GM18526 (cell line): ENCODE data around the gene PIM3.

Experiments used
- POLR2A ChIP-seq: IDR thresholded peaks from 3 replicates; pipeline ENCODE4 v1.6.1; 2011; ENCODE audit not compliant: insufficient read length; ENCODE audit errors: extremely low read depth

The PIM3 gene

DNA sequence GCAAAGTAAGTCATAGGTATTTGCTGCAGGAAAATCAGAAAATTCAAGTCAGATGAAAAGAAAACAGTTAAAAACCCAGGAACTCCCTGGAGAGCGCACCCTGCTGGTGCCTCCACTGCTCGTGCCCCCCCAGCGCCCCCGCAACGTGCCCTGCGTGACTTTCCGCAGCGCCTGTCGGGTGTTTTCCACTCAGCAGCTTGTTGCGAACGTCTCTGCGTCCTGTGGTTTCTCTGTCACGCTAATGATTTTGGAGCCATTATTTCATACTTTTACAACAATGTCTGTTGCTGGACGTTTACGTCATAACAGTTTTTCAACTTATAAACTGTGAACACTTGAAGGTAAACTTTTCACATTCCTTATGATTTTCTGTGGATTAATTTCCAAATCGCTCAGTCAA lies 37.1 kb upstream of the PIM3 start:
- TF ChIP-seq POLR2A: no peak

DNA sequence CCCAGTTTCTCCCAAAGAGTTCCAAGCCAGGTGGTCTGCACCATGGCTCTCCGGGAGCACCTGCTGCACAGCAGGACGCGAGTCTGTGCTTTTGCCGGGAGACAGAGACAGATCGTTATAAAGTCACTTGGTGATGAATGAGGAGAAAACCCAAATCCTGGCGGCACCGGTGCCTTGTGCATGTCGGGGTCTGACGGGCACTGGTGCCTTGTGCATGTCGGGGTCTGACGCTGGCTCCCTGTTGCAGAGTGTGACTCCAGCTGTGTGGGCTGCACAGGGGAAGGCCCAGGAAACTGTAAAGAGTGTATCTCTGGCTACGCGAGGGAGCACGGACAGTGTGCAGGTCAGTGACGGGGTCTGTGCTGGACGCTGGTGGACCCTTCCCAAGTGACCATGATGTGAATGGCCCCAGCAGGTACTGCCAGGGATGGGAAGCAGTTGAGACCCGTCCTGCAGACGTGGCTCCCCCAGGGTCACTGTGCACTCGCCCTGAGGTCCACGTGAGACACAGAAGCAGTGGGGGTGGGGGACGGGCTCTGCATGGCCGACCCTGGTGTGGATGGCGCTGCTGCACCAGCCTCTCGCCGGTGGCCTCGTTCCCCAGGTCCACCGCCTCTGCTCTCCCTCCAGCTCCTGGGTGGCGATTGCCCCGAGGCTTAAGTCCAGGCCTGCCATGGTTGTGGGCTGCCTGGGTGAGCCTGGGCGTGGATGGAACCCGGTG lies 36.3 kb upstream of the PIM3 start:
- no peak for TF ChIP-seq POLR2A

DNA sequence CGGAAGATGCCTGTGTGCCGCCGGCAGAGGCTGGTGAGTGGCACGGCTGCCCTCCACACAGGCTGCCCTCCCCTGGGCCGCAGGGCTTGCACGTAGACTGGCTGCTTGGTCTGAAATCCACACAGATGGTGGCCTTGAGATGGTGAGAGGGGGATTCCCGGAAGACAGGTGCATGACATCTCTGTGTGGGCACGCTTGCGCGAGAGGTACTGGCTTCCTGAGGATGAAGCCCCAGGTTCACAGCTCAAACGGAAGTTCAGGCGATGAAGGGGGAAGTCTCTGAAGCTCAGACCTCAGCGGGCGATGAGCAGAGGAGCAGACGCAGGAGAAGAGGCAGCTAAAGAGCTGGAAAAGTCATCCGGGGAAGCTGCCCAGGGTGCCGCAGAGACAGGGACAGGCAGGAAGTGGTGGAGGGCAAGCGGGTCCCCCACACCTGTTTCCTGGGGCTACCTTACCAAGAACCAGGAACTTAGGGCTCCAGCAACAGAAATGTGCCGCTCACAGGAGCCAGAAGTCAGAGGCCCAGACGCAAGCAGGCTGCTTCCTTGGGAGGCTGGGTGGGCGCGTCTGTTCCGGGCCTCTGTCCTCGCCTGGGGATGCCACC lies 34.9 kb upstream of the PIM3 start:
- TF ChIP-seq POLR2A: peak; percentile 63

DNA sequence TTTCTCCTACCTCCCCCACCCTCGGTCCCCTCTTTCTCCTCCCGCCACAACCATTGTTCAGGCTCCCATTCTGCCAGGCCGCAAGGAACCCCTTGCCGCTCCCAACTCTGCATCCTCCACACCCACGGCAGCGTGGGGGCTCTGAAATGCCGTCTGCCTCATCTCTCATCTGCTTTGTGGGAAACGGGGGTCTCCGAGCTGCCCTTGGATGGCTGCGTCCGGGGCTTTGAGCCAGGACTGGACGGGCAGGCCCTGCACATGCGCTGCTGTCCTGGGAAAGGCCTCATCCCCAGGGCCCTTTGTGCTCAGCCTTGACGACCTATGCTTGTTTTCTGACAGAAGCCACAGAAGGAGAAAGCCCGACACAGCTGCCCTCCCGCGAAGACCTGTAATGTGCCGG lies 33.7 kb upstream of the PIM3 start:
- TF ChIP-seq POLR2A: no peak

DNA sequence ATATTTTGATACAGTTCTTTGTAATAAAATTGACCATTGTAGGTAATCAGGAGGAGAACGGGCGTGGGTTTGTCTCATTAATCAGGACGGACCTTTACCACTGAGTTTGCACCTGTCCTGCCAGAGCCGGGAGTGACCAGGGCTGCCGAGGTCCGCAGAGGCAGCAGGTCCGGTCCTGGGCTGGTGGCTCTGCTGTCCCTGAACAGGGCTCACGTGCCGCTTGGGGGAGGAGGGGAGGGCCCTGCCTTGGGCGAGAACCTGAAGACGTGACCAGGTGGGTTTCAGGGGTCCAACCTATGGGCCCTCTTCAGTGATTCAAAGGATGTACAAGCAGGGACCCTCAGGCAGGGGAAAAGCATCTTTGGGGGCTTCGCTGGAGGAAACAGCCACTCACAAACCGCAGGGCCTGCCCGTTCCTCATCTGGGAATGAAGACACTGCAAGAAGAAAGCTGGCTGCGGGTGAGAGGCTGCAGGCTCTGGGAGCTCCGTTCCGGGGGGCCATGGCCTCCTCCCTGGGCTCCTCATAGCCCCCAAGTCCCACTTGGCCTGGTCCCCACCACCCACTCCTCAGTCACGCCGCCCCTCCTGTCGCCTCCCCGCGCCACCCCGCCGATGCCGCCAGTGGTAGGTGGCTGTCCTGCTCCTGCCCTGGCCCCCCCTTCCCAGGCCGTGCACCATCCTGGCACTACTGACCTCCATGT lies 32.9 kb upstream of the PIM3 start:
- TF ChIP-seq POLR2A: no peak

DNA sequence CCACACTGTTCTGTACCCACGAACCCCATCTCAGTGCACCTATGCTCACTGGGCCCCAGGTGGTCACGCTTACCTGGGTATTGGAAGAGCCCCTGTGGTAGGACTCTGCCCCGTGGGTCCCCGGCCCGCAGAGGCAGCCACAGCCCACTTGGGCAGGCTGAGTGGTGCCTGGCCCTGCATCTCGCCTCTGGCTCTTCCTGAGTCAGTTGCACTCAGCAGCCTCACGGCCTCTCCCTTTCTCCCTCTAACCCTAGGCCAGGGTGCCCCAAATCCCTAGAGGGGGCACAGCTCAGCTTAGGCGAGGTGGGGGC lies 32.4 kb upstream of the PIM3 start:
- TF ChIP-seq POLR2A: no peak

DNA sequence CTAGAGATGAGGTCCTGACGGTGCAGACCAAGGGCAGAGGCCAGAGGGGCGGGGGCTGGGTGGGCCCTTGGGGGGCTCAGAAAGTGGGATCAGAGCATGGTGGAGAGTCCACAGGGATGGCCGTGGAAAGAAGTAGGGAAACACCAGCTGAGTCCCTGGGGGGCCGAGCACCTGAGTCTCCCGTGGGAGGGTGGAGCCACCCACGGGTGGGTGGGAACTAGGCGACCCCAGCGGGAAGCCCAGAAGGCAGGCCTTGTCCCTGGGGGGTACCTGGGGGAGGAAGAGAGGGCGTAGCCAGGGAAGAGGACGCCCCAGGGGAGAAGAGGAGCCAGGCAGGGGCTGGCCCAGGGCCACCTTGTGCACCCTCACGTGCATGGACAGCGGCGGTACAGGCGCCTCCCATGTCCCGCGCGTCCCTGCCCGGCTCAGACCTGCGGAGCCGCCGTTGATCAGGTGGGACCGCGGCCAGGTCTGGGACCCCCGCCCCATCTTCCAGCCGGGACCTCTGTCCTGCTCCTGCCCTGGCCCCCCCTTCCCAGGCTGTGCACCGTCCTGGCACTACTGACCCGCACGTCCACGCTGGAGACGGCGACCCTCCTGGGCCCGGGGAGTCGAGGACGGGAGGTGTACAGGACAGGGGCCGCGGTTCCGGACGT lies 31.9 kb upstream of the PIM3 start:
- TF ChIP-seq POLR2A: no peak

DNA sequence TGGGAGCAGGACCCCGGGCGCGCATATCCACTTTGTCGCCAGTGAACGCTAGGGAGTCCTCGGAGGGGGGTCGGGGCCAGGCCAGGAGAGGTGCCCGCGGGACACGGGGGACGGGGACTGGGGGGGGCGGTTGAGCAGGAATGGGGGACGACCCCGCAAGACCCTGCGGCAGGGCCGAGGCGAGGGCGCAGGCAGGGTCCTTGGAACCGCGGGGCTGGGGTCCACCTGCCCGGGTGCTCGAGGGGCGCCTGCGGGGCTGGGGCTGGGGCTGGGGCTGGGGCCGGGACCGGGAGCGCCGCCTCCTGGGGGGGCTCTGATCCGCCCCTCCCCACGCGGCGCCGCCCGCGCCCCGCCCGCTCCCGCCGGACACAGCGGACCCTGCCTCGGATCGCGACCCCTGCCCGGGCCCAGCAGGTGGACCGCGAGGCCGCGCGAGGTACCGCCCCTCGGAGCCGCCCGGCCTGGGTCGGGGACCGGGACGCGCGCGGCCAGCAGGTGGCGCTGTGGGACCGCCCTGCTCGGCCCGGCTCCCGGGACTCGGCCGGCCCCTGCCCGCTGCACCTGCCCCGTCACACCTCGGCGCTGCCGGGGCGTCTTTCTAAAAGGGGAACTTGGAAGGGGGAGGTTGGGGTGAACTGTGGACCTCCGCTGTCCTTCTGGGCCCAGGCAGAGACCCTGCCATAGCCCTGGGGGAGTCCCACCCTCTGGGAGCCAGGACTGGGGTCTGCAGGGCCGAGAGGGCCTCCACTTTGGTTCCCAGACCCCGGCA lies 31.2 kb upstream of the PIM3 start:
- no peak for TF ChIP-seq POLR2A

DNA sequence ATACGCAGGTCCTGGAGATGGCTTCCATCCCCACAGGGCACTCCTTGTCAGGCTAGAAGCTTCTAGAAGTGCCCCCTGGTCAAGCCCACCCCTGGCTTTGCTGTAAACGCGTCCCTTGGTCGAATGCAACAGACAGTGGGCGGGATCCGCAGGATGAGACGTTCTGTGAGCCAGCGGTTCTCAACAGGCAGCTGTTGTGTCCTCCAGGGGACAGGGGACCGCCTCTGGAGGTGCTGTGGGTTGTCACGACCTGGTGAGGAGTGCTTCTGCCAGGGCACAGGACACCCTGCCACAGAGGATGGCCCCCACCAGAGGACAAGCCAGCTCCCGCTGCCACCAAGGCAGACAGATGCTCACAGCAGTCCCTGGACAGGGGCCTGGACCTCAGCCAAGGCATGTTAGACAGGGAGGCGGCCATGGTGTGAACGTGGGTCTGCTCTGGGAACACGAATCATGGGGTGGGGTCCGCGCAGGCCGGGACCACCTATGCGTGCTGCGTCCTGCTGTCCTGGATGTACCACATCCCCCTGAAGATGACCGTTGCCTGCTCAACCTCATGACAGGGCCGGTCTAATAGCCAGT lies 30.5 kb upstream of the PIM3 start:
- TF ChIP-seq POLR2A: no peak

DNA sequence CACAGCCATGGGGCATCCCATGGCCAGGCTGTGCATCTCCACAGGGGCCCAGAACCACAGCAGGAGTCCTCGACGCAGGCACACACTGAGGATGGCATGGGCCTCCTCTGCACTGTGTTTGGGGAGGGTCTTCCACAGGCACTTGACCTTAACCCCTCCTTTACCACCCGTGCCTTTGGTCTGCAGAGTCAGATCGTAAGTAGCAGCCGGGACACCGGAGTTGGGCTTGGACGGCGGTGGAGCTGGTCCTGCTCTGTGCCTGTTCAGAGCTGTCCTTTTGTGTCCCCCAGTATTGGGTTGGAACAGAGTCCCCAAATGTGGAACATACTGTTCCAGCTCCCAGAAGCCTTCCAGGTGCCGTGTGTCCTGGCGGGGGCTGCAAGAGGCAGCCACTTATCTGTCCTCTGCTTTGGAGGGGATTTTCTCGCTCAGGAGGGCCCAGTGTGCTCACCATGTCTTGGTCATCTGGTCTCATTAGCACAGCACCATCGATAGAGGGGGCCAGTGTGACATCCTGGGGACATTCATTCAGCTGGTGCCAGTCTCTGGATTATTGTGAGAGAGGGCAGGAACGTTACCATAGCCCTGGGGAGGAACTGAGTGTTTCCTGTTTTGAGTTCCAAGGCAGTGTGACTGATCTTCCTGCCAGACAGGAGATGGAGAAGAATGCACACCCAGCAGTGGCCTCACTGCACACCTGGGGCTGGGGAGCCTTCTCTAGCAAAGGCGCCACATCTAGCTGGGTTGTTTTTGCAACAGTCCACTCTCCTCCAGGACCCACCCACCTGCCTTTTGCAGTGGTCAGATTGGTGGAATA lies 29.8 kb upstream of the PIM3 start:
- TF ChIP-seq POLR2A: no peak

DNA sequence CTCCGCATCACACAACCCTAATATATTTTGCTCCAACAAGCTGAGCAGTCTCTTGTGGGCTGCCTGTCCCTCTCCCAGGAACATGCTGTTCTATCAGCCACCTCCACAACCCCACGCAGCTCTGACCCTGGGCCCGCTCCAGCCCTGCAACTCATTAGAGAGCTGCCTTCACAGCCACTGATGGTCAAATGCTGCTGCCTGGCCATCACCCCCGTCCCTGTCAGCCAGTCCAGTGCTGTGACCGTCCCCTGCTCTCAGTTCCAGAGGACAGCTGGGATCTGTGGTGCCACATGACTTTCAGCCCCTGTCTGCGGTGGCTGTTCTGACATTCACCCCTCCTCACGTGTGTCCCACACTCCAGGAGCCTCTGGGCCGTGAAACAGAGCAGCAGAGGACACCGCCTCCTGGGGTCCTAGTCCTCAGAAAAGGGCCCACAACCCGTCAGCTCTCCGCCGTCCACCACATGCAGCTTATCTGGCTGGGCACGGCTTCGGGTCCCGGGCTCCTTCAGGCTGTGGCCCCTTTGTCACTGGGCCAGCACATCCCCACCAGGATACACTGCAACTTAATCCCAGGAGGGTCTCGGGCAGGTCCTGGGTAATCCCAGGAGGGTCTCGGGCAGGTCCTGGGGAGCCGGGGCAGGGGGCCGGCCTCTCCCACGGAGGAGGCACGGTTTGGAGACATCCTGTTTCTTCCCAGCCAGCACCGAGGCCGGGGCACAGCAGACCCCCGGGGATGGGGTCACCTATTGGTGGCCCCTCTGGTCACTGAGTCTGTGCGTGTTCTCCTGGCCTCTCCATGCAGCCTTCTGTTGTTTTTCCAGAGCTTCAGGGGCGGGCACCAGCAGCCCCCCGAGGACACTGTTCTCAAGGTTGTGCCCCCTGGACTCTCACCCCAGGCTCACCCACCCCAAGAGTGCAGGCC lies 27.1 kb upstream of the PIM3 start:
- no peak for TF ChIP-seq POLR2A

DNA sequence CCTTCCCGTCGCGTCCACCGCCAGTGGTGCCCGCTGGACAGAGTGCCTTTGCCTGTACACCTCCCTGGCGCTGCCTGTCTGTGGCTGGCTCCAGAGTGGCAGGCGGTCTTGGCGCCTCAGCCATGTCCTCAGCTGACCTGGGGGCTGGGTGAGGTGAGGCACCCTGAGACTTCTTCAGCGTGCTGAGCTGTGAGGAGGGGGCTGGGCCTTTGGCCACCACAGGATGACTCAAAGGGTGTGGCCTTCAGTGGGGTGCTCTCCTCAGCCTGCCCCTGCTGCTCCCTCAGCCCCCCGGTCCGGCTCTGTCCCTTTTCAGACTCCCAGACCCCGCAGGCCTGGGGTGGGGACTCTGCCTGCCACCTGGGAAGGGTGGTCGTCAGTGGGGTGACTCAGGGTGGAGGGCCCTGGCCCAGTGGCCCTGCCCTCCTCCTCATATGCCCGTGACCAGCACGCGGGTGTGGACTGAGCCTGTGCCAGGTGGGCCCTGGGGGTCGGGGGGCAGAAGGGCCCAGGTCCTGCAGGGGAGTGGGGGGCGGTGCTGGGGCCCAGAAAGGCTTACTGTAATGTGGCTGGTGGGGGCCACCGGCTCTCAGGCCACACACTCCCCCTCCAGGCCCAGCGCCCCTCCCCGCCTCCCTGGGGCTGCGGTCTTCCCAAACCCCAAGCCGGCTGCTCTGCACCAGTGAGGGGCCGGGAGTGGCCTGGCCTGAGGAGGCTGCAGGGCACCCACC lies 26.2 kb upstream of the PIM3 start:
- peak; percentile 11 for TF ChIP-seq POLR2A
